Esophagus muscularis mucosa (tissue), 4 donors: ENCODE data around the gene FXYD5. TPM values are rescaled to one million over a fixed set of nuclear protein-coding genes. Genes with fewer than 3 reads are reported as not detected.

Experiments
- DNase-seq: peaks from one replicate; pipeline ENCODE4 v3.0.0-alpha.2; 2017; ENCODE audit errors: extremely low spot score
- H3K27ac ChIP-seq, 4 donors: fragments of 200-600 bp; sonication (generic); replicated peaks in 1 of 4; 1 replicate in 3 of 4; 2 replicates in 1 of 4; pipeline ENCODE4 v1.5.1; 2016 to 2019; ENCODE audit warnings: mild to moderate bottlenecking in 1 of 4
- H3K27me3 ChIP-seq, 4 donors: fragments of 200-600 bp; sonication (generic); one replicate each; pipeline versions ENCODE4 v1.5.1 to v1.6.0; 2016 to 2019
- H3K36me3 ChIP-seq, 4 donors: fragments of 200-600 bp; sonication (generic); one replicate each; pipeline ENCODE4 v1.5.1; 2016 to 2019
- H3K4me1 ChIP-seq, 4 donors: fragments of 200-600 bp; sonication (generic); one replicate each; pipeline ENCODE4 v1.5.1; 2016 to 2019
- H3K4me3 ChIP-seq, 4 donors: fragments of 200-600 bp; sonication (generic); 1 replicate in 2 of 4; 2 replicates in 2 of 4; pipeline ENCODE4 v1.5.1; 2016 to 2019; ENCODE audit warnings: mild to moderate bottlenecking in 4 of 4, moderate library complexity in 1 of 4
- H3K9me3 ChIP-seq, 4 donors: fragments of 200-600 bp; sonication (generic); 1 replicate in 3 of 4; 2 replicates in 1 of 4; pipeline ENCODE4 v1.5.1; 2016 to 2019
- CTCF ChIP-seq, 3 experiments: fragments of 200-600 bp in 2 of 3; fragments of 450-650 bp in 1 of 3; sonication (generic) in 2 of 3; IDR thresholded peaks; one replicate each; pipeline ENCODE4 v1.5.1; 2017 to 2019; ENCODE audit warnings: antibody characterized with exemption in 3 of 3, mild to moderate bottlenecking in 2 of 3, moderate library complexity in 1 of 3
- EP300 ChIP-seq: sonication (generic); formaldehyde crosslinking; IDR thresholded peaks from one replicate; pipeline ENCODE4 v1.6.1; 2017; ENCODE audit warnings: antibody characterized with exemption
- POLR2A ChIP-seq: fragments of 450-650 bp; IDR thresholded peaks from one replicate; pipeline ENCODE4 v1.6.1; 2017; ENCODE audit warnings: antibody characterized with exemption, moderate library complexity, mild to moderate bottlenecking, low read depth
- POLR2AphosphoS5 ChIP-seq, 2 donors: sonication (generic); formaldehyde crosslinking; IDR thresholded peaks; one replicate each; pipeline ENCODE4 v1.6.1; 2017; ENCODE audit warnings: antibody characterized with exemption in 2 of 2
- WGBS: methylation state at CpG from one replicate; pipeline ENCODE4 v1.1.5; 2018; 5-methylcytosine and 5-hydroxymethylcytosine counted together
- intact Hi-C: fragments of 100-400 bp; cut with DNase I; formaldehyde crosslinking; loops from one replicate; pipeline ENCODE4 v1.15.1; 2023
- total RNA-seq, 4 donors: library from RNA; depleted of rRNA; stranded (reverse); fragments of >200 nt; gene quantifications; one replicate each; pipeline versions ENCODE4 v1.1.0 to v1.2.1, GENCODE V29; 2016

The FXYD5 gene
- total RNA-seq, 4 donors from 2014 or later = 26.6 to 49.3 (median 43.0) TPM

DNA sequence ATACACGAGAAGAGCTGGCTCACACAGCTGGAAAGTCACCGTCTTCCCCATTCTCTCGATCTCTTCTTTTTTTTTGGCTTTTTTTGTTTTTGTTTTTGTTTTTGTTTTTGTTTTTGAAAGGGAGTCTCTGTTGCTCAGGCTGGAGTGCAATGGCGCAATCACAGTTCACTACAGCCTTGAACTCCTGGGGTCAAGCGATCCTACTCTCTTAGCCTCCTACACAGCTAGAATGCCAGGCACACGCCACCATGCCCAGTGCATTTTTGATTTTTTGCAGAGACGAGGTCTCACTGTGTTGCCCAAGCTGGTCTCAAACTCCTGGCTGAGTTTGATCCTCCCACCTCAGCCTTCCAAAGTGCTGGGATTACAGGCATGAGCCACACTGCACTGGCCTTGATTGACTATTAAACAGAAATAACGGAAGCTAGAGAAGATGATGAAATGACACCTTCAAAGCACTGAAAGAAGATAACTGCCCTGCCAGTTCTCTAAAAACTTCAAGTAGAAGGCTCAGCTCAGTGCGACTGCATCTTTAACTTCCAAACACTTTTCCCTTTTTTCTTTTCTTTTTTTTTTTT is 34.9 kb upstream of the FXYD5 start:
- peaks cover 12 to 52% (median 41%) of the 10 kb centered on the region in 4 donors for H3K4me1 ChIP-seq
- 84% methylated on average over 9 of the region's 9 CpGs for WGBS
- intact Hi-C loops = no loop called here

DNA sequence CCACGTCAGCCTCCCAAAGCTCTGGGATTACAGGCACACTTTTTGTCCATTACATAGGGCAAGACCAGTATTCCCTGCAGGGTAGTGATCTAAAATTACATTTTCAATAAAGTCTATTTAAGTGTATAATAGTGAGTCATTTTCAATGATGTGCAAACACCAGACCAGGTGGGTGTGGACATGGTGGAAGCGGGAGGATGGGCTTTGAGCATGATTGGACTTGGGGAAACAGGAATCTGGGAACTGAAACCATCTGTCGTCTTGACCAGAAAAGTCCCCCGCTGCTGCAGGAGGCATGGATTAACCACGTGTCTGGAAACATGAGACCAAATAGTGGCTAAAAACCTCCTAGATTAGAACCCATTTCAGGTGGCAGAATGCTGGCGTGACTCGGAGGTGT is 34.0 kb upstream of the FXYD5 start:
- DNase-seq = no peak
- WGBS = 62% methylated on average over 7 of the region's 7 CpGs
- intact Hi-C loops = no loop called here
- no peaks in the 10 kb centered on the region for H3K27me3 ChIP-seq
- H3K4me3 ChIP-seq = no peak overlapping the region
- TF ChIP-seq POLR2AphosphoS5 (IDR thresholded peaks at IDR 0.05) (no peak), POLR2A (no peak), EP300 (no peak), CTCF (IDR thresholded peaks at IDR 0.05) (no peak)
- no peaks in the 10 kb centered on the region for H3K9me3 ChIP-seq
- no peaks in the 10 kb centered on the region for H3K36me3 ChIP-seq
- peak overlapping the region; percentile 50 to 84 (median 76) for H3K27ac ChIP-seq
- peaks cover 13 to 52% (median 42%) of the 10 kb centered on the region in 4 donors for H3K4me1 ChIP-seq

More for the DNA sequence above, 34.9 kb upstream of the FXYD5 start:
- DNase-seq = no peak
- TF ChIP-seq CTCF (IDR thresholded peaks at IDR 0.05) (no peak), POLR2A (no peak), POLR2AphosphoS5 (IDR thresholded peaks at IDR 0.05) (no peak), EP300 (no peak)
- peak overlapping the region; percentile 50 to 81 (median 66) for H3K27ac ChIP-seq
- H3K27me3 ChIP-seq = no peaks in the 10 kb centered on the region
- H3K9me3 ChIP-seq = no peaks in the 10 kb centered on the region
- H3K4me3 ChIP-seq = no peak overlapping the region
- H3K36me3 ChIP-seq = no peaks in the 10 kb centered on the region

DNA sequence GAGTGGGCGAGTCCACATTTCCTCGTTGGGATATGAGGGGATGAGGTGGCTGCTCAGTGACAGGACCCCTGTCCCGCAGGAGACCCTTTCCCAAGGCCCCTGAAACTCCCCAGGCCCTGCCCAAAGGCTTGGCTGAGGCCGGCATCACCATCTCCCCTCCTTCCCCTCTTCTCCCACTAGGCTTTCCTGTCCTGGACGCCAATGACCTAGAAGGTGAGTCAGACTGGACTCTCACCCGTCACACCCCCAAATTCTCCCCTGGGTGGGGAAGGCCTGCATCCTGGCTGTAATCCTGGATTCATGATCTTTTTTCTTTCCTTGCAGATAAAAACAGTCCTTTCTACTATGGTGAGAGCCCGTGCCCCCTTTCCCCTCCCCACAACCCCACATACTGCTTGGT is 33.6 kb upstream of the FXYD5 start:
- H3K4me3 ChIP-seq = no peak overlapping the region
- H3K27ac ChIP-seq = peak overlapping the region; percentile 50 to 84 (median 76)
- peaks cover 13 to 54% (median 46%) of the 10 kb centered on the region in 4 donors for H3K4me1 ChIP-seq
- TF ChIP-seq POLR2A (no peak), POLR2AphosphoS5 (IDR thresholded peaks at IDR 0.05) (no peak), EP300 (no peak), CTCF (IDR thresholded peaks at IDR 0.05) (no peak)
- no peaks in the 10 kb centered on the region for H3K9me3 ChIP-seq
- no peak for DNase-seq
- intact Hi-C loops = no loop called here
- WGBS = 63% methylated on average over 7 of the region's 7 CpGs
- H3K27me3 ChIP-seq = no peaks in the 10 kb centered on the region
- H3K36me3 ChIP-seq = no peaks in the 10 kb centered on the region

DNA sequence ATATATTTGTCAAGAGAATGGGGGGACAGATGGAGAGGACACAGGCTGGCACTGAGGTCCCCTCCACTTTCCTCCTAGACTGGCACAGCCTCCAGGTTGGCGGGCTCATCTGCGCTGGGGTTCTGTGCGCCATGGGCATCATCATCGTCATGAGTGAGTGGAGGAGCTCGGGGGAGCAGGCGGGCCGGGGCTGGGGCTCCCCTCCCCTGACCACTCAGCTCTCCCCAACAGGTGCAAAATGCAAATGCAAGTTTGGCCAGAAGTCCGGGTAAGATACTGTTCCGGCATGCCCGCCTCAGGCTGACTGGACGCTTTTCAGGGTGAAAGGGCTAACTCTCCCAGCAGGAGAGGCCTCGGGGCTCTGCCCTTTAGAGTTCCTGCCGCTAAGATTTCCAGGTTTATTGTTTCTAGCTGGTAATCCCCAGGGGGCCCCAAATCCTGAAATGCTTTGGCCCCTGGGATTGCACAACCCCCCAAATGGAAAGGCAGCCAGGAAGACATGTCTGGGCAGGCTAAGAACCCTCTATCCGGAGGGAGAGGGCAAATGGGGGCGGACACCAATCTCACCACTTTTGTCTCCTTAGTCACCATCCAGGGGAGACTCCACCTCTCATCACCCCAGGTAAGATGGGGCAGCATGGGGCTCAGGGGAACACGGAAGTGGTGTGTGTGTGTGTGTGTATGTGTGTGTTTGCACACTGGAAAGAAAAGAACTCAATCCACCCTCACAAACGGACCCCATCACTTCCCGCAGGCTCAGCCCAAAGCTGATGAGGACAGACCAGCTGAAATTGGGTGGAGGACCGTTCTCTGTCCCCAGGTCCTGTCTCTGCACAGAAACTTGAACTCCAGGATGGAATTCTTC is 31.6 kb upstream of the FXYD5 start:
- Histone ChIP-seq H3K4me3 (peak overlapping the region in 1 of 4 donors; percentile 58), H3K4me1 (peaks cover 13 to 60% (median 51%) of the 10 kb centered on the region in 4 donors), H3K36me3 (no peaks in the 10 kb centered on the region), H3K27ac (peak overlapping the region; percentile 80 to 85 (median 82)), H3K27me3 (no peaks in the 10 kb centered on the region), H3K9me3 (no peaks in the 10 kb centered on the region)
- intact Hi-C loops = no loop called here
- WGBS = 89% methylated on average over 18 of the region's 19 CpGs
- no peak for DNase-seq
- TF ChIP-seq POLR2A (no peak), EP300 (no peak), CTCF (IDR thresholded peaks at IDR 0.05) (no peak), POLR2AphosphoS5 (IDR thresholded peaks at IDR 0.05) (no peak)
